Jurkat, Clone E6-1 (cell line): ENCODE data around the gene OR4S1. TPM values are rescaled to one million over a fixed set of nuclear protein-coding genes. Genes with fewer than 3 reads are reported as not detected.
"Not testable (repeated sequence)": the region's sequence is repeated elsewhere in the genome, so short reads cannot be mapped to it uniquely, and the experiment has no call there.

ENCODE experiments used
- DNase-seq: peaks from one replicate; pipeline ENCODE4 v3.0.0-alpha.2; 2011; ENCODE audit warnings: low read depth, low spot score
- H3K4me3 ChIP-seq: 2 replicates; pipeline ENCODE4 v1.5.1; 2011; ENCODE audit warnings: mild to moderate bottlenecking, low read length, control low read depth, moderate library complexity
- polyA plus RNA-seq: library from polyadenylated mRNA; unstranded; fragments of >200 nt; gene quantifications from one replicate; pipeline ENCODE4 v1.2.1, GENCODE V29; 2012; ENCODE audit warnings: missing spikeins; ENCODE audit not compliant: insufficient read length, insufficient read depth

OR4S1 gene
- polyA plus RNA-seq = not detected

GRCh38 chr11:48305923-48306322 lies at the start of gene OR4S1:
Gene OR4S1 (plus strand): TSS chr11:48306223. CDS start chr11:48306223, 0 bp downstream.
- no peak for DNase-seq

GRCh38 chr11:48261600-48261999 lies 44.4 kb upstream of the OR4S1 start:
- H3K4me3 ChIP-seq = no peak overlapping the region
- DNase-seq = no peak

More at GRCh38 chr11:48305923-48306322, at the start of gene OR4S1:
- H3K4me3 ChIP-seq = no peak within 1 kb of the TSS

- DNase-seq = no peak
- H3K4me3 ChIP-seq = no peak within 1 kb of the TSS
Measured at GRCh38 chr11:48263423-48263911, 42.6 kb upstream of the OR4S1 start, which contains the start of gene OR4X1. Gene OR4X1 (plus strand): TSS chr11:48263861. CDS start chr11:48263861, 0 bp downstream.

GRCh38 chr11:48270621-48271020 lies 35.4 kb upstream of the OR4S1 start:
- DNase-seq = no peak

GRCh38 chr11:48272606-48273005 lies 33.4 kb upstream of the OR4S1 start:
- no peak for DNase-seq
- H3K4me3 ChIP-seq = no peak overlapping the region

More at GRCh38 chr11:48270621-48271020, 35.4 kb upstream of the OR4S1 start:
- H3K4me3 ChIP-seq = no peak overlapping the region

GRCh38 chr11:48307760-48308386 lies 1.9 kb downstream of the OR4S1 start:
- no peak overlapping the region for H3K4me3 ChIP-seq
- peak; percentile 57 for DNase-seq

GRCh38 chr11:48313590-48313989 lies 7.6 kb downstream of the OR4S1 start:
- not testable (repeated sequence) for H3K4me3 ChIP-seq, DNase-seq

GRCh38 chr11:48319813-48320212 lies 13.8 kb downstream of the OR4S1 start:
- not testable (repeated sequence) for H3K4me3 ChIP-seq

GRCh38 chr11:48324620-48325019 lies 18.6 kb downstream of the OR4S1 start, which contains the start of gene OR4C3:
Gene OR4C3 (plus strand): TSS chr11:48324920. CDS start chr11:48325022, 102 bp downstream.
- not testable (repeated sequence) for H3K4me3 ChIP-seq, DNase-seq

More at GRCh38 chr11:48319813-48320212, 13.8 kb downstream of the OR4S1 start:
- DNase-seq = not testable (repeated sequence)

GRCh38 chr11:48341466-48341865 lies 35.4 kb downstream of the OR4S1 start:
- DNase-seq = peak; percentile 6
- H3K4me3 ChIP-seq = no peak overlapping the region

GRCh38 chr11:48342505-48342904 lies 36.5 kb downstream of the OR4S1 start:
- not testable (repeated sequence) for H3K4me3 ChIP-seq, DNase-seq

GRCh38 chr11:48346286-48346685 lies 40.3 kb downstream of the OR4S1 start:
- not testable (repeated sequence) for DNase-seq, H3K4me3 ChIP-seq

- DNase-seq = no peak
- H3K4me3 ChIP-seq = no peak overlapping the region
Measured at GRCh38 chr11:48354013-48354412, 48.0 kb downstream of the OR4S1 start.

GRCh38 chr11:48354677-48355076 lies 48.7 kb downstream of the OR4S1 start:
- DNase-seq = no peak
- H3K4me3 ChIP-seq = no peak overlapping the region
